HG03175 (cell line): Measurements from ENCODE around the gene LCA5.
"Not testable (repeated sequence)": the region's sequence is repeated elsewhere in the genome, so short reads cannot be mapped to it uniquely, and the experiment has no call there.

ENCODE experiments used
- ATAC-seq: cut with Tn5 transposase; IDR thresholded peaks from one replicate; pipeline ENCODE4 v1.9.1; 2021; ENCODE audit warnings: mild to moderate bottlenecking, moderate library complexity; ENCODE audit not compliant: unreplicated experiment

Gene LCA5

GRCh38 chr6:79536954-79537747, at the start of gene LCA5:
Gene LCA5, minus strand, starts transcription at chr6:79537430. Its CDS starts 18,536 bp downstream, at chr6:79518894.
- peak; percentile 100 for ATAC-seq

GRCh38 chr6:79586548-79586947, 49.3 kb upstream of the LCA5 start:
- no peak for ATAC-seq

- ATAC-seq, result no peak
Observed at GRCh38 chr6:79584332-79584731, 47.1 kb upstream of the LCA5 start.

GRCh38 chr6:79577926-79578325, 40.7 kb upstream of the LCA5 start:
- not testable (repeated sequence) for ATAC-seq

GRCh38 chr6:79574630-79575225, 37.5 kb upstream of the LCA5 start:
- ATAC-seq, result no peak

- ATAC-seq, result no peak
Observed at GRCh38 chr6:79574174-79574573, 36.9 kb upstream of the LCA5 start.

GRCh38 chr6:79571030-79571367, 33.8 kb upstream of the LCA5 start:
- ATAC-seq, result peak; percentile 20

- ATAC-seq, result peak; percentile 92
Observed at GRCh38 chr6:79570129-79571029, 33.1 kb upstream of the LCA5 start.

GRCh38 chr6:79568996-79569395, 31.8 kb upstream of the LCA5 start:
- no peak for ATAC-seq

GRCh38 chr6:79564636-79565035, 27.4 kb upstream of the LCA5 start:
- ATAC-seq, result no peak

GRCh38 chr6:79559706-79560105, 22.5 kb upstream of the LCA5 start:
- no peak for ATAC-seq

GRCh38 chr6:79557673-79558467, 20.6 kb upstream of the LCA5 start:
- no peak for ATAC-seq

- no peak for ATAC-seq
Observed at GRCh38 chr6:79554305-79554704, 17.1 kb upstream of the LCA5 start.

- no peak for ATAC-seq
Observed at GRCh38 chr6:79551401-79551800, 14.2 kb upstream of the LCA5 start.

GRCh38 chr6:79548304-79548703, 11.1 kb upstream of the LCA5 start:
- no peak for ATAC-seq

GRCh38 chr6:79546186-79546585, 9.0 kb upstream of the LCA5 start:
- no peak for ATAC-seq

GRCh38 chr6:79544939-79545450, 7.8 kb upstream of the LCA5 start:
- ATAC-seq, result peak; percentile 82

GRCh38 chr6:79544299-79544927, 7.2 kb upstream of the LCA5 start:
- peak; percentile 69 for ATAC-seq

- peak; percentile 26 for ATAC-seq
Observed at GRCh38 chr6:79543886-79544285, 6.7 kb upstream of the LCA5 start.

- ATAC-seq, result no peak
Observed at GRCh38 chr6:79543411-79543810, 6.2 kb upstream of the LCA5 start.
